Stomach (tissue), 4 donors: ENCODE measurements around the gene NUDT1.

Source experiments
- CTCF ChIP-seq, 7 experiments: fragments of 450-650 bp in 4 of 7; fragments of 200-600 bp in 3 of 7; sonication (generic) in 3 of 7; IDR thresholded peaks; one replicate each; pipeline ENCODE4 v1.5.1; 2016 to 2019; ENCODE audit warnings: antibody characterized with exemption in 7 of 7, control low read depth in 2 of 7, mild to moderate bottlenecking in 1 of 7
- EP300 ChIP-seq: sonication (generic); formaldehyde crosslinking; IDR thresholded peaks from one replicate; pipeline ENCODE4 v1.6.1; 2017; ENCODE audit warnings: antibody characterized with exemption
- POLR2A ChIP-seq, 4 donors: fragments of 450-650 bp; IDR thresholded peaks; one replicate each; pipeline ENCODE4 v1.6.1; 2016; ENCODE audit warnings: antibody characterized with exemption in 4 of 4, control low read depth in 2 of 4, mild to moderate bottlenecking in 1 of 4, moderate library complexity in 1 of 4
- POLR2AphosphoS5 ChIP-seq, 3 donors: sonication (generic); formaldehyde crosslinking; IDR thresholded peaks; one replicate each; pipeline ENCODE4 v1.6.1; 2016; ENCODE audit warnings: antibody characterized with exemption in 3 of 3

GRCh38 chr7:2257651-2258050 lies 15.6 kb downstream of the NUDT1 start:
- no peak for TF ChIP-seq POLR2A (IDR thresholded peaks at IDR 0.05)
- TF ChIP-seq CTCF (IDR thresholded peaks at IDR 0.05) = no peak
- no peak for TF ChIP-seq EP300
- no peak for TF ChIP-seq POLR2AphosphoS5 (IDR thresholded peaks at IDR 0.05)
